ENCODE measurements around the gene HNRNPDL.

The HNRNPDL gene

GRCh38 chr4:82381661-82382296 lies 48.5 kb downstream of the HNRNPDL start:
- no peak for FAIRE-seq

- no peak for FAIRE-seq
These were observed 49.0 kb downstream of the HNRNPDL start for GRCh38 chr4:82381235-82381634.

GRCh38 chr4:82380831-82381230 lies 49.4 kb downstream of the HNRNPDL start:
- FAIRE-seq: no peak

GRCh38 chr4:82380344-82380743 lies 49.9 kb downstream of the HNRNPDL start:
- no peak for FAIRE-seq

DNA sequence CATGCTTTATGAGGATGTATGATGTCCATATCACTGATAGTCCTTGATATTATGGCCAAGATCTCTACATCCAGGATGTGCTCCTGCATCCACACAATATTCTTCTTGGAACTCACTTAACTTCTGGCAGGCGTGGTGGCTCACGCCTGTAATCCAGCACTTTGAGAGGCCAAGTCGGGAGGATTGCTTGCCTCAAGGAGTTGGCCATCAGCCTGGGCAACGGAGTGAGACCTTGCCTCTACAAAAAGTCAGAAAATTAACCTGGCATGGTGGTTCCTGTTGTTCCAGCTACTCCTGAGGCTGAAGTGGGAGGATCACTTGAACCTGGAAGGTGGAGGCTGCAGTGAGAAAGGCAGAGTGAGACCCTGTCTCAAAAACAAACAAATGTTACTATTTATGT lies 54.2 kb downstream of the HNRNPDL start:
- FAIRE-seq: no peak

DNA sequence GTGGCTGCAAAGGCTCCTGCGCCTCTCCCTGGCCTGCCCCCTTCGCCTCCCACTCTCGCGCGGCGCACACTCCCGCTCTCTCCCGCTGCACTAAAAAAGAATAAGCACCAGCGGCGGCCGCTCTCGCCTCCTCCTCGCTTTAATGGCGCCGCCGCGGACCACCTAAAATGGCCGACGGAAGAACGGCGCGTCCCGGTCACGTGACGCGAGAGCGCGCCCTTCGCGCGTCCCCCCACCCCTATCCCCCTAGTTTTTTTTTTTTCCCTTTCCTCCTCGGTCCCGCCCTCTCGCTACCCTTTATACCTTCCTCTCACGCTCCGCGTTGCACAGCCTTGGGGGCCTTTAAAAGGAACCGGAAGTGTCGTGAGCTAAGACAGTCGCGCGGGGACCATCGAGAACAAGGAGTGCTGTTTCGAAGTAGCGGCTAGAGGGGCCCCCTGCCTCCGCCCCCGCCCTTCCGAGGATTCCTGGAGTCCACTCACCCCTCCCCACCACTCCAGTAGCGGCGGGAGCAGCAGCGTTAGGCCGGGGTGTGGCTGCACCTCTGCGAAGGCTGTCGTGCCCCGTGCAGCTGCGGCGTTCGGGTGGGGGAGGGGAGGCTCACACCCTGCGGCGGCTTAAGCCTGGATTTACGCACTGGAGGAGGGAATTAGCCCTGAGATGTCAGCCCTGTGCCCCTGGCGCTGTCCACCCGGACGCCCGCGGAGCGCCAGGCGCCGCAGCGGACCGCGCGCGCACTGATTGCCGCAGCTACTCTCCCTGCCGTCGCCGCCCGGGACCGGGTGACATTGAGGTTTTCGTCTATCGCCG lies 56.2 kb downstream of the HNRNPDL start, which contains the start of gene HNRNPD:
Gene HNRNPD (minus strand): TSS at position 176 of the 810 bp plus-strand sequence. CDS start 313 bp downstream, outside the sequence.
- no peak for FAIRE-seq

- no peak for FAIRE-seq
These were observed 56.8 kb downstream of the HNRNPDL start for GRCh38 chr4:82373486-82373815.

Data from colon (tissue), 2 donors.